Measurements from ENCODE around the gene MED15. TPM values are rescaled to one million over a fixed set of nuclear protein-coding genes. Genes with fewer than 3 reads are reported as not detected.

The MED15 gene
- total and polyA plus RNA-seq, 9 donors, result 15.3 to 52.4 (median 42.4) TPM

- H3K4me1 ChIP-seq (ENCODE audit: control insufficient read depth, insufficient read depth, low read length), result peaks cover 73% of the 10 kb centered on the region
- no peak overlapping the region for H3K4me3 ChIP-seq (ENCODE audit: low read length)
- peak; percentile 83 for DNase-seq
- no peaks in the 10 kb centered on the region for H3K9me3 ChIP-seq (replicated peaks; ENCODE audit: control insufficient read depth, low read depth, low read length)
- no peaks in the 10 kb centered on the region for H3K27me3 ChIP-seq (ENCODE audit: control insufficient read depth, insufficient read depth, low read length)
- peaks cover 31% of the 10 kb centered on the region for H3K36me3 ChIP-seq (ENCODE audit: control insufficient read depth, insufficient read depth, low read length)
- WGBS (ENCODE audit: insufficient coverage), result 56% methylated on average over 15 of the region's 27 CpGs
- peak overlapping the region; percentile 90 for H3K27ac ChIP-seq (ENCODE audit: low read length)
Measured at GRCh38 chr22:20550851-20551744, 43.7 kb downstream of the MED15 start.

- DNase-seq, result peak; percentile 87
- WGBS (ENCODE audit: insufficient coverage), result 39% methylated on average over 3 of the region's 8 CpGs
- Histone ChIP-seq H3K4me1 (ENCODE audit: control insufficient read depth, insufficient read depth, low read length) (peaks cover 73% of the 10 kb centered on the region), H3K36me3 (ENCODE audit: control insufficient read depth, insufficient read depth, low read length) (peaks cover 34% of the 10 kb centered on the region), H3K27me3 (ENCODE audit: control insufficient read depth, insufficient read depth, low read length) (no peaks in the 10 kb centered on the region), H3K27ac (ENCODE audit: low read length) (peak overlapping the region; percentile 90), H3K9me3 (replicated peaks; ENCODE audit: control insufficient read depth, low read depth, low read length) (no peaks in the 10 kb centered on the region), H3K4me3 (ENCODE audit: low read length) (no peak overlapping the region)
Measured at GRCh38 chr22:20551805-20552442, 44.5 kb downstream of the MED15 start.

- peaks cover 81% of the 10 kb centered on the region for H3K4me1 ChIP-seq (ENCODE audit: control insufficient read depth, insufficient read depth, low read length)
- peak; percentile 95 for DNase-seq
Measured at GRCh38 chr22:20552443-20553401, 45.3 kb downstream of the MED15 start.

GRCh38 chr22:20553947-20554741 is 46.7 kb downstream of the MED15 start:
- H3K27me3 ChIP-seq (ENCODE audit: control insufficient read depth, insufficient read depth, low read length), result no peaks in the 10 kb centered on the region
- peaks cover 8% of the 10 kb centered on the region for H3K9me3 ChIP-seq (replicated peaks; ENCODE audit: control insufficient read depth, low read depth, low read length)
- WGBS (ENCODE audit: insufficient coverage), result 84% methylated on average over 7 of the region's 8 CpGs
- peaks cover 84% of the 10 kb centered on the region for H3K4me1 ChIP-seq (ENCODE audit: control insufficient read depth, insufficient read depth, low read length)
- DNase-seq, result peak; percentile 41
- no peak overlapping the region for H3K4me3 ChIP-seq (ENCODE audit: low read length)
- peaks cover 54% of the 10 kb centered on the region for H3K36me3 ChIP-seq (ENCODE audit: control insufficient read depth, insufficient read depth, low read length)
- H3K27ac ChIP-seq (ENCODE audit: low read length), result peak overlapping the region; percentile 45

More at GRCh38 chr22:20552443-20553401, 45.3 kb downstream of the MED15 start:
- Histone ChIP-seq H3K4me3 (ENCODE audit: low read length) (no peak overlapping the region), H3K27me3 (ENCODE audit: control insufficient read depth, insufficient read depth, low read length) (no peaks in the 10 kb centered on the region), H3K36me3 (ENCODE audit: control insufficient read depth, insufficient read depth, low read length) (peaks cover 42% of the 10 kb centered on the region), H3K27ac (ENCODE audit: low read length) (peak overlapping the region; percentile 90), H3K9me3 (replicated peaks; ENCODE audit: control insufficient read depth, low read depth, low read length) (no peaks in the 10 kb centered on the region)
- WGBS (ENCODE audit: insufficient coverage), result 39% methylated on average over 8 of the region's 15 CpGs

- peaks cover 59% of the 10 kb centered on the region for H3K36me3 ChIP-seq (ENCODE audit: control insufficient read depth, insufficient read depth, low read length)
- peaks cover 13% of the 10 kb centered on the region for H3K9me3 ChIP-seq (replicated peaks; ENCODE audit: control insufficient read depth, low read depth, low read length)
- H3K27me3 ChIP-seq (ENCODE audit: control insufficient read depth, insufficient read depth, low read length), result no peaks in the 10 kb centered on the region
- no peak overlapping the region for H3K4me3 ChIP-seq (ENCODE audit: low read length)
- 95% methylated on average over 11 of the region's 14 CpGs for WGBS (ENCODE audit: insufficient coverage)
- peaks cover 77% of the 10 kb centered on the region for H3K4me1 ChIP-seq (ENCODE audit: control insufficient read depth, insufficient read depth, low read length)
- DNase-seq, result no peak
- no peak overlapping the region for H3K27ac ChIP-seq (ENCODE audit: low read length)
Measured at GRCh38 chr22:20554824-20555223, 47.4 kb downstream of the MED15 start.

GRCh38 chr22:20558534-20558933 is 51.1 kb downstream of the MED15 start:
- 100% methylated on average over 2 of the region's 2 CpGs for WGBS (ENCODE audit: insufficient coverage)
- H3K4me3 ChIP-seq (ENCODE audit: low read length), result no peak overlapping the region
- H3K4me1 ChIP-seq (ENCODE audit: control insufficient read depth, insufficient read depth, low read length), result peaks cover 40% of the 10 kb centered on the region
- no peaks in the 10 kb centered on the region for H3K27me3 ChIP-seq (ENCODE audit: control insufficient read depth, insufficient read depth, low read length)
- H3K36me3 ChIP-seq (ENCODE audit: control insufficient read depth, insufficient read depth, low read length), result peaks cover 58% of the 10 kb centered on the region
- no peak overlapping the region for H3K27ac ChIP-seq (ENCODE audit: low read length)
- H3K9me3 ChIP-seq (replicated peaks; ENCODE audit: control insufficient read depth, low read depth, low read length), result peaks cover 13% of the 10 kb centered on the region
- DNase-seq, result no peak

- WGBS (ENCODE audit: insufficient coverage), result 49% methylated on average over 3 of the region's 4 CpGs
- Histone ChIP-seq H3K4me1 (ENCODE audit: control insufficient read depth, insufficient read depth, low read length) (peaks cover 33% of the 10 kb centered on the region), H3K4me3 (ENCODE audit: low read length) (no peak overlapping the region), H3K36me3 (ENCODE audit: control insufficient read depth, insufficient read depth, low read length) (peaks cover 54% of the 10 kb centered on the region), H3K9me3 (replicated peaks; ENCODE audit: control insufficient read depth, low read depth, low read length) (peaks cover 13% of the 10 kb centered on the region), H3K27ac (ENCODE audit: low read length) (no peak overlapping the region), H3K27me3 (ENCODE audit: control insufficient read depth, insufficient read depth, low read length) (no peaks in the 10 kb centered on the region)
- DNase-seq, result no peak
Measured at GRCh38 chr22:20559174-20559760, 51.9 kb downstream of the MED15 start.

GRCh38 chr22:20560716-20561115 is 53.3 kb downstream of the MED15 start:
- no CpG with 5 or more reads among the region's 3 CpGs for WGBS (ENCODE audit: insufficient coverage)
- Histone ChIP-seq H3K36me3 (ENCODE audit: control insufficient read depth, insufficient read depth, low read length) (peaks cover 52% of the 10 kb centered on the region), H3K27me3 (ENCODE audit: control insufficient read depth, insufficient read depth, low read length) (no peaks in the 10 kb centered on the region), H3K9me3 (replicated peaks; ENCODE audit: control insufficient read depth, low read depth, low read length) (peaks cover 13% of the 10 kb centered on the region), H3K4me3 (ENCODE audit: low read length) (no peak overlapping the region), H3K4me1 (ENCODE audit: control insufficient read depth, insufficient read depth, low read length) (peaks cover 20% of the 10 kb centered on the region), H3K27ac (ENCODE audit: low read length) (no peak overlapping the region)
- no peak for DNase-seq

- H3K27ac ChIP-seq (ENCODE audit: low read length), result no peak overlapping the region
- H3K27me3 ChIP-seq (ENCODE audit: control insufficient read depth, insufficient read depth, low read length), result no peaks in the 10 kb centered on the region
- no peak for DNase-seq
- peaks cover 13% of the 10 kb centered on the region for H3K9me3 ChIP-seq (replicated peaks; ENCODE audit: control insufficient read depth, low read depth, low read length)
- peaks cover 21% of the 10 kb centered on the region for H3K4me1 ChIP-seq (ENCODE audit: control insufficient read depth, insufficient read depth, low read length)
- 83% methylated on average over 2 of the region's 4 CpGs for WGBS (ENCODE audit: insufficient coverage)
- H3K4me3 ChIP-seq (ENCODE audit: low read length), result no peak overlapping the region
- peaks cover 55% of the 10 kb centered on the region for H3K36me3 ChIP-seq (ENCODE audit: control insufficient read depth, insufficient read depth, low read length)
Measured at GRCh38 chr22:20561882-20562281, 54.5 kb downstream of the MED15 start.

All from muscle of leg (tissue), 11 donors.